Measurements from ENCODE around the gene TMIE. TPM values are rescaled to one million over a fixed set of nuclear protein-coding genes. Genes with fewer than 3 reads are reported as not detected.

TMIE gene
- total RNA-seq, 1 experiment from 2014 or later = 1.1 TPM

DNA sequence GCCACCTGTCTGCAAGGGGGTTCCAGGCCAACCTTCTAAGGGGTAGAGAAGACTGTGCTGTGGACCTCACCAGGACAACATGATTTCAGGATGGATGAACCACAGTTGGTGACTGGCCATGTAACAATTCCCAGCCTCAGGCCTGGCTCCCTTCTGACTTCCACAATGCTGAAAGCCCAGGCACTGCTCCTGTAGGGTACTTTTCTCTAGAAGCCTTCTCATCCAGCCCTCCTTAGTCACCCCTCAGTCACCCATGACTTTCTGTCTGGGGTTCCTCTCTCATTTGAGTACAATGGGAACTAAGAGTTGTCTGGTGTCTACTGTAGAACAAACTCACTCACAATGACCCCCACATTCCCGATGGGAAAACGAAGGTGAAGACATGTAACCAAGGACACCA is 16.3 kb upstream of the TMIE start:
- H3K27ac ChIP-seq (ENCODE audit: low read length) = no peak overlapping the region
- BruUV-seq (replicated peaks) = no TSS peak
- CTCF ChIA-PET = no interaction called here
- TF ChIP-seq, protein P1, sequence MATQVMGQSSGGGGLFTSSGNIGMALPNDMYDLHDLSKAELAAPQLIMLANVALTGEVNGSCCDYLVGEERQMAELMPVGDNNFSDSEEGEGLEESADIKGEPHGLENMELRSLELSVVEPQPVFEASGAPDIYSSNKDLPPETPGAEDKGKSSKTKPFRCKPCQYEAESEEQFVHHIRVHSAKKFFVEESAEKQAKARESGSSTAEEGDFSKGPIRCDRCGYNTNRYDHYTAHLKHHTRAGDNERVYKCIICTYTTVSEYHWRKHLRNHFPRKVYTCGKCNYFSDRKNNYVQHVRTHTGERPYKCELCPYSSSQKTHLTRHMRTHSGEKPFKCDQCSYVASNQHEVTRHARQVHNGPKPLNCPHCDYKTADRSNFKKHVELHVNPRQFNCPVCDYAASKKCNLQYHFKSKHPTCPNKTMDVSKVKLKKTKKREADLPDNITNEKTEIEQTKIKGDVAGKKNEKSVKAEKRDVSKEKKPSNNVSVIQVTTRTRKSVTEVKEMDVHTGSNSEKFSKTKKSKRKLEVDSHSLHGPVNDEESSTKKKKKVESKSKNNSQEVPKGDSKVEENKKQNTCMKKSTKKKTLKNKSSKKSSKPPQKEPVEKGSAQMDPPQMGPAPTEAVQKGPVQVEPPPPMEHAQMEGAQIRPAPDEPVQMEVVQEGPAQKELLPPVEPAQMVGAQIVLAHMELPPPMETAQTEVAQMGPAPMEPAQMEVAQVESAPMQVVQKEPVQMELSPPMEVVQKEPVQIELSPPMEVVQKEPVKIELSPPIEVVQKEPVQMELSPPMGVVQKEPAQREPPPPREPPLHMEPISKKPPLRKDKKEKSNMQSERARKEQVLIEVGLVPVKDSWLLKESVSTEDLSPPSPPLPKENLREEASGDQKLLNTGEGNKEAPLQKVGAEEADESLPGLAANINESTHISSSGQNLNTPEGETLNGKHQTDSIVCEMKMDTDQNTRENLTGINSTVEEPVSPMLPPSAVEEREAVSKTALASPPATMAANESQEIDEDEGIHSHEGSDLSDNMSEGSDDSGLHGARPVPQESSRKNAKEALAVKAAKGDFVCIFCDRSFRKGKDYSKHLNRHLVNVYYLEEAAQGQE (IDR thresholded peaks at IDR 0.05; ENCODE audit: insufficient read depth in 1 of 2, low read depth in 2 of 2, low read length in 1 of 2) = no peak
- no peaks in the 10 kb centered on the region for H3K36me3 ChIP-seq (ENCODE audit: control insufficient read depth, insufficient read depth, low read length)
- in situ Hi-C loops (cut with HindIII; ENCODE audit: low pct_unique_long_range_greater_than_20kb, low sequenced_read_pairs) = no loop called here
- H3K27me3 ChIP-seq (ENCODE audit: control insufficient read depth, insufficient read depth, low read length) = no peaks in the 10 kb centered on the region
- no peaks in the 10 kb centered on the region for H3K4me1 ChIP-seq (ENCODE audit: control insufficient read depth, insufficient read depth, low read length)
- H3K9me3 ChIP-seq (ENCODE audit: control insufficient read depth, insufficient read depth, low read depth, low read length) = no peaks in the 10 kb centered on the region
- intact Hi-C loops (cut with micrococcal nuclease; ENCODE audit: unreplicated experiment) = no loop called here
- ATAC-seq (no peak), DNase-seq (ENCODE audit: low read depth, low spot score) (no peak)
- POLR2A ChIA-PET = no interaction called here
- H3K4me3 ChIP-seq (ENCODE audit: low read depth in 2 of 2, low read length in 2 of 2) = no peak overlapping the region

DNA sequence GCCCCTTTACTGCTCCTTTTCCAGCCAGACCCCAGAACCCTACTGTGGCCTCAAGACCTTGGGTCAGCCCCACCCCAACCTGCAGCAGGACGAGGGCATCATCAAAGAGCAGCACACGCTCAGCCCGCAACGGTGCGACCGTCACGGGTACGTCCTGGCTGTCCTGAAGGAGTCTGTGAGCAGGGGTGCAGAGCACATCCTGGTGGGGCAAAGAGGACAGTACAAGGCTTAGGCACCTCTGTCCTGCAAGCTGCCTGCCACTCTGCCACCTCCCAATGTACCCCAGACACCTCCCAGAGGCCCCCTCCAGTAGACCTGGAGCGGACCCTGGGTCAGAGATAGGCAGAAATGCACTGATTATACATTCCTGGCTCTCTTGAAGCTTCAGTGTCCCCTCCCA is 15.7 kb upstream of the TMIE start:
- ChIA-PET CTCF (no interaction called here), POLR2A (no interaction called here)
- intact Hi-C loops (cut with micrococcal nuclease; ENCODE audit: unreplicated experiment) = no loop called here
- DNase-seq (ENCODE audit: low read depth, low spot score) = no peak
- TF ChIP-seq SIN3A (IDR thresholded peaks at IDR 0.05; ENCODE audit: borderline replicate concordance, insufficient read depth, low read depth, low read length) = no peak
- TF ChIP-seq, protein P2, sequence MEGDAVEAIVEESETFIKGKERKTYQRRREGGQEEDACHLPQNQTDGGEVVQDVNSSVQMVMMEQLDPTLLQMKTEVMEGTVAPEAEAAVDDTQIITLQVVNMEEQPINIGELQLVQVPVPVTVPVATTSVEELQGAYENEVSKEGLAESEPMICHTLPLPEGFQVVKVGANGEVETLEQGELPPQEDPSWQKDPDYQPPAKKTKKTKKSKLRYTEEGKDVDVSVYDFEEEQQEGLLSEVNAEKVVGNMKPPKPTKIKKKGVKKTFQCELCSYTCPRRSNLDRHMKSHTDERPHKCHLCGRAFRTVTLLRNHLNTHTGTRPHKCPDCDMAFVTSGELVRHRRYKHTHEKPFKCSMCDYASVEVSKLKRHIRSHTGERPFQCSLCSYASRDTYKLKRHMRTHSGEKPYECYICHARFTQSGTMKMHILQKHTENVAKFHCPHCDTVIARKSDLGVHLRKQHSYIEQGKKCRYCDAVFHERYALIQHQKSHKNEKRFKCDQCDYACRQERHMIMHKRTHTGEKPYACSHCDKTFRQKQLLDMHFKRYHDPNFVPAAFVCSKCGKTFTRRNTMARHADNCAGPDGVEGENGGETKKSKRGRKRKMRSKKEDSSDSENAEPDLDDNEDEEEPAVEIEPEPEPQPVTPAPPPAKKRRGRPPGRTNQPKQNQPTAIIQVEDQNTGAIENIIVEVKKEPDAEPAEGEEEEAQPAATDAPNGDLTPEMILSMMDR (IDR thresholded peaks at IDR 0.05) = no peak
- no peak for TF ChIP-seq POLR2AphosphoS5 (IDR thresholded peaks at IDR 0.05; ENCODE audit: low read depth, low read length)
- no peak for TF ChIP-seq TCF7L2 (IDR thresholded peaks at IDR 0.05; ENCODE audit: low read depth, low read length)
- TF ChIP-seq, protein P1 (IDR thresholded peaks at IDR 0.05; ENCODE audit: insufficient read depth in 1 of 2, low read depth in 2 of 2, low read length in 1 of 2) = no peak
- Histone ChIP-seq H3K36me3 (ENCODE audit: control insufficient read depth, insufficient read depth, low read length) (no peaks in the 10 kb centered on the region), H3K9me3 (ENCODE audit: control insufficient read depth, insufficient read depth, low read depth, low read length) (no peaks in the 10 kb centered on the region), H3K4me3 (ENCODE audit: low read depth in 2 of 2, low read length in 2 of 2) (no peak overlapping the region), H3K4me1 (ENCODE audit: control insufficient read depth, insufficient read depth, low read length) (no peaks in the 10 kb centered on the region), H3K27me3 (ENCODE audit: control insufficient read depth, insufficient read depth, low read length) (no peaks in the 10 kb centered on the region), H3K27ac (ENCODE audit: low read length) (no peak overlapping the region)
- ATAC-seq = no peak
- no TSS peak for BruUV-seq (replicated peaks)
- in situ Hi-C loops (cut with HindIII; ENCODE audit: low pct_unique_long_range_greater_than_20kb, low sequenced_read_pairs) = no loop called here
